Left lung (tissue), 10 donors: Measurements from ENCODE around the gene RNF34. TPM values are rescaled to one million over a fixed set of nuclear protein-coding genes. Genes with fewer than 3 reads are reported as not detected.
"Not testable (repeated sequence)": the region's sequence is repeated elsewhere in the genome, so short reads cannot be mapped to it uniquely, and the experiment has no call there.

ENCODE experiments used
- ATAC-seq: fragments of 200-7000 bp; cut with Tn5 transposase; one replicate; pipeline ENCODE4 v1.9.1; 2020; ENCODE audit warnings: moderate library complexity
- DNase-seq, 4 donors: peaks; one replicate each; pipeline ENCODE4 v3.0.0-alpha.2; 2013 to 2020
- H3K27ac ChIP-seq, 2 donors: fragments of 200-600 bp; sonication (generic) in 1 of 2; one replicate each; pipeline versions ENCODE4 v1.5.0 to v1.8.0; 2020 to 2021
- H3K27me3 ChIP-seq, 2 donors: fragments of 200-600 bp; sonication (generic) in 1 of 2; one replicate each; pipeline versions ENCODE4 v1.5.0 to v1.8.0; 2020 to 2021
- H3K36me3 ChIP-seq, 2 donors: fragments of 200-600 bp; sonication (generic) in 1 of 2; one replicate each; pipeline versions ENCODE4 v1.5.0 to v1.8.0; 2020 to 2021
- H3K4me1 ChIP-seq, 2 donors: fragments of 200-600 bp; one replicate each; pipeline ENCODE4 v1.8.0; 2021
- H3K4me3 ChIP-seq, 2 donors: fragments of 200-600 bp; sonication (generic) in 1 of 2; one replicate each; pipeline versions ENCODE4 v1.5.0 to v1.8.0; 2020 to 2021; ENCODE audit warnings: mild to moderate bottlenecking in 1 of 2
- H3K9me3 ChIP-seq, 2 donors: fragments of 200-600 bp; sonication (generic) in 1 of 2; one replicate each; pipeline versions ENCODE4 v1.5.0 to v1.8.0; 2020 to 2021
- intact Hi-C, 2 donors: fragments of 100-400 bp; cut with DNase I; formaldehyde crosslinking; loops; one replicate each; pipeline versions ENCODE4 v1.11.2 to v1.14.2; 2022
- polyA plus RNA-seq, 6 donors: library from polyadenylated mRNA; unstranded; fragments of 120-200 nt; gene quantifications; one replicate each; pipeline ENCODE4 v1.2.1, GENCODE V29; 2013; ENCODE audit not compliant: insufficient read length in 6 of 6
- total RNA-seq, 2 donors: library from RNA; stranded (reverse); fragmentation: NEBNext Ultra II Directional; extraction: Animal tissue kit (Norgen Biotek cat#: 25700); gene quantifications; one replicate each; pipeline ENCODE4 v1.2.1, GENCODE V29; 2021
- TF ChIP-seq, protein P1 (sequence below), 2 donors: fragments of 200-600 bp; sonication (generic) in 1 of 2; IDR thresholded peaks; one replicate each; pipeline versions ENCODE4 v1.5.0 to v1.8.0; 2021; ENCODE audit warnings: antibody characterized with exemption in 2 of 2
- donor health status: DM: no; HTN: yes; CAD: no.
- donor health status: DM: no; HTN: no; CAD: no.

The RNF34 gene
- total and polyA plus RNA-seq, 8 donors, result 26.1 to 40.2 (median 36.8) TPM

DNA sequence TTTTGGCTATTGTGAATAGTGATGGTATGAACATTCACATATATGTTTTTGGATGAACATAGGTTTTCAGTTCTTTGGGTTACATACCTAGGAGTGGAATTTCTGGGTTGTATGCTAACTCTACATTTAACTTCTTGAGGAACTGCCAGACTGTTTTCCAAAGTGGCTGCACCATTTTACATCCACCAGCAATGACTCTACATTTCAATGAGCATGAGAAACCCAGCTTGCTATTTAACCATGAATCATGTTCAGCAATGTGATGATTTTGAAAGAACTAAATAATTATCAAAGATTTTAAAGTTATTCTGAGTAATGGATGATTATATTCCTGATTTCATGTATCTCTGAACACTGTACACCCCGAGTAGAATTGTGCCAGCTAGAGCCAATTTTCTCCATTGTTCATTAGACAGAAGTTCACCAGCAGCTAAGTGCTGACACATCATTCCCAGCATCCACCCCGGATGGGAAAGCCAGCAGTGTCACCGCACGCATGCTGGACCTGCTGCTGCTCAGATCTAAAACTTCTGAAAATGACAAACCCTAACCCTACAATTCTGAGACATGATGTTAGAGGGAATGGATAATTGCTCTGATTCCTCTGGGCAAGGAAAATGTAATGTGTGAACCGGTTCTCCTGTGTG, 34.4 kb upstream of the RNF34 start:
- Histone ChIP-seq H3K36me3 (no peaks in the 10 kb centered on the region), H3K4me3 (no peak overlapping the region), H3K9me3 (no peaks in the 10 kb centered on the region), H3K27me3 (peaks cover 0 to 16% of the 10 kb centered on the region in 2 donors), H3K4me1 (peaks cover 0 to 5% of the 10 kb centered on the region in 2 donors), H3K27ac (no peak overlapping the region)
- TF ChIP-seq, protein P1, sequence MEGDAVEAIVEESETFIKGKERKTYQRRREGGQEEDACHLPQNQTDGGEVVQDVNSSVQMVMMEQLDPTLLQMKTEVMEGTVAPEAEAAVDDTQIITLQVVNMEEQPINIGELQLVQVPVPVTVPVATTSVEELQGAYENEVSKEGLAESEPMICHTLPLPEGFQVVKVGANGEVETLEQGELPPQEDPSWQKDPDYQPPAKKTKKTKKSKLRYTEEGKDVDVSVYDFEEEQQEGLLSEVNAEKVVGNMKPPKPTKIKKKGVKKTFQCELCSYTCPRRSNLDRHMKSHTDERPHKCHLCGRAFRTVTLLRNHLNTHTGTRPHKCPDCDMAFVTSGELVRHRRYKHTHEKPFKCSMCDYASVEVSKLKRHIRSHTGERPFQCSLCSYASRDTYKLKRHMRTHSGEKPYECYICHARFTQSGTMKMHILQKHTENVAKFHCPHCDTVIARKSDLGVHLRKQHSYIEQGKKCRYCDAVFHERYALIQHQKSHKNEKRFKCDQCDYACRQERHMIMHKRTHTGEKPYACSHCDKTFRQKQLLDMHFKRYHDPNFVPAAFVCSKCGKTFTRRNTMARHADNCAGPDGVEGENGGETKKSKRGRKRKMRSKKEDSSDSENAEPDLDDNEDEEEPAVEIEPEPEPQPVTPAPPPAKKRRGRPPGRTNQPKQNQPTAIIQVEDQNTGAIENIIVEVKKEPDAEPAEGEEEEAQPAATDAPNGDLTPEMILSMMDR (IDR thresholded peaks at IDR 0.05), result no peak
- DNase-seq (no peak), ATAC-seq (no peak)
- intact Hi-C loops, result no loop called here

DNA sequence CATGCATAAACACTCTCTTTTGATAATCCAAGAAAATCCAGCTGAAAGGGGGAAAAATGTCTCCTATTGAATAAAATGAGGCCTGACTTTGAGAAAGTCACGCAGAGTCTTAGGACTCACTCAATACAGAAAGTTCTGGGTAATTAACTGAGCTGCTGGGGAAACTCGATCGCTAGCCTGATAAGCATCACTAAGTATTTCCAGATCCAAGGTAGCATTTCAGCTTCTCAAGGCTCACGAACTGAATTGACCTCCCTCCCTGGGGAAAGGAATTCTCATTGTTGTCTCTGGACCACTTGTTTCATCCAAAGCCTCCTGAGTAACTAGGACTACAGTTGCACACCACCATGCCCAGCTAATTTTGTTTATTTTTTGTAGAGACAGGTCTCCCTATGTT, 33.9 kb upstream of the RNF34 start:
- TF ChIP-seq, protein P1 (IDR thresholded peaks at IDR 0.05), result no peak
- DNase-seq, result no peak
- ATAC-seq, result no peak
- peaks cover 0 to 16% of the 10 kb centered on the region in 2 donors for H3K27me3 ChIP-seq
- peaks cover 0 to 5% of the 10 kb centered on the region in 2 donors for H3K4me1 ChIP-seq
- no peak overlapping the region for H3K4me3 ChIP-seq
- intact Hi-C loops, result no loop called here
- no peaks in the 10 kb centered on the region for H3K9me3 ChIP-seq
- H3K27ac ChIP-seq, result no peak overlapping the region
- no peaks in the 10 kb centered on the region for H3K36me3 ChIP-seq

DNA sequence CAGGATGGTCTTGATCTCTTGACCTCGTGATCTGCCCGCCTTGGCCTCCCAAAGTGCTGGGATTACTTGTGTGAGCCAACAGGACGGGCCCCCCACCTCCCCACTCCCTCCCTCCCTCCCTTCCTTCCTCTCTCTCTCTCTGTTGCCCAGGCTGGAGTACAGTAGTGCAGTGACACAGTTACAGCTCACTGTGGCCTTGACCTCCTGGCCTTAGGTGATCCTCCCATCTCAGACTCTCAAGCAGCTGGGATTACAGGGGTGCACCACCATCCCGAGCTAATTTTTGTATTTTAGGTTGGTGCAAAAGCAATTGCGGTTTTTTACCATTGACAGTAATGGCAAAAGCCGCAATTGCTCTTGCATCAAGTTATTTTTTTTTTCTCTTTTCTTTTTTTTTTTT, 28.5 kb upstream of the RNF34 start:
- H3K9me3 ChIP-seq, result no peaks in the 10 kb centered on the region
- intact Hi-C loops, result no loop called here
- no peaks in the 10 kb centered on the region for H3K4me1 ChIP-seq
- DNase-seq, result no peak
- H3K36me3 ChIP-seq, result no peaks in the 10 kb centered on the region
- TF ChIP-seq, protein P1 (IDR thresholded peaks at IDR 0.05), result no peak
- no peak for ATAC-seq
- H3K4me3 ChIP-seq, result no peak overlapping the region
- H3K27me3 ChIP-seq, result peaks cover 0 to 4% of the 10 kb centered on the region in 2 donors
- no peak overlapping the region for H3K27ac ChIP-seq

DNA sequence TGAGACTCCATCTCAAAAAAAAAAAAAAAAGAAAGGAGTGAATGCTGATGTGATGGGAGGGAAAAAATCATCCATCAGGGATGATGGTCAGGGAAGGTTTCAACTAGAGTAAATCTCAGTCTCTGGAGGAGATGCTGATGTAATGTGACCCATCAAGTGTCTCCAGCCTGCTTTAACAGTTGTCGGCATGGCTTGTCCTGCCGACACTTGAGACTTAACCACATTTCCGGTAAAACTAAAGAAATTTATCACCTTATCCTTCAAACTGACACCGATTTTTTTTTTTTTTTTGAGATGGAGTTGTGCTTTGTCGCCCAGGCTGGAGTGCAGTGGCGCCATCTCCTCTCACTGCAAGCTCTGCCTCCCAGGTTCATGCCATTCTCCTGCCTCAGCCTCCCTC, 26.2 kb upstream of the RNF34 start:
- Histone ChIP-seq H3K27me3 (no peaks in the 10 kb centered on the region), H3K4me3 (no peak overlapping the region), H3K36me3 (no peaks in the 10 kb centered on the region), H3K9me3 (no peaks in the 10 kb centered on the region), H3K4me1 (no peaks in the 10 kb centered on the region), H3K27ac (no peak overlapping the region)
- no peak for DNase-seq
- no peak for ATAC-seq
- TF ChIP-seq, protein P1 (IDR thresholded peaks at IDR 0.05), result no peak
- intact Hi-C loops, result no loop called here

DNA sequence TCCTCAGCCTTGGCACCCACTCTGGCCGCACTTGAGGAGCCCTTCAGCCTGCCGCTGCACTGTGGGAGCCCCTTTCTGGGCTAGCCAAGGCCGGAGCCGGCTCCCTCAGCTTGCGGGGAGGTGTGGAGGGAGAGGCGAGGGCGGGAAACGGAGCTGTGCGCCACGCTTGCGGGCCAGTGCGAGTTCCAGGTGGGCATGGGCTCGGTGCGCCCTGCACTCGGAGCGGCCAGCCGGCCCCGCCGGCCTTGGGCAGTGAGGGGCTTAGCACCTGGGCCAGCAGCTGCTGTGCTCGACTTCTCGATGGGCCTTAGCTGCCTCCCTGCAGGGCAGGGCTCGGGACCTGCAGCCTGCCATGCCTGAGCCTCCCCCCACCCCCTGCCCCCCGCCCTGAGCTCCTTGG, 25.6 kb upstream of the RNF34 start:
- H3K4me1 ChIP-seq, H3K36me3 ChIP-seq, ATAC-seq, DNase-seq, H3K27ac ChIP-seq, intact Hi-C loops, H3K27me3 ChIP-seq, H3K9me3 ChIP-seq, H3K4me3 ChIP-seq: not testable (repeated sequence)

DNA sequence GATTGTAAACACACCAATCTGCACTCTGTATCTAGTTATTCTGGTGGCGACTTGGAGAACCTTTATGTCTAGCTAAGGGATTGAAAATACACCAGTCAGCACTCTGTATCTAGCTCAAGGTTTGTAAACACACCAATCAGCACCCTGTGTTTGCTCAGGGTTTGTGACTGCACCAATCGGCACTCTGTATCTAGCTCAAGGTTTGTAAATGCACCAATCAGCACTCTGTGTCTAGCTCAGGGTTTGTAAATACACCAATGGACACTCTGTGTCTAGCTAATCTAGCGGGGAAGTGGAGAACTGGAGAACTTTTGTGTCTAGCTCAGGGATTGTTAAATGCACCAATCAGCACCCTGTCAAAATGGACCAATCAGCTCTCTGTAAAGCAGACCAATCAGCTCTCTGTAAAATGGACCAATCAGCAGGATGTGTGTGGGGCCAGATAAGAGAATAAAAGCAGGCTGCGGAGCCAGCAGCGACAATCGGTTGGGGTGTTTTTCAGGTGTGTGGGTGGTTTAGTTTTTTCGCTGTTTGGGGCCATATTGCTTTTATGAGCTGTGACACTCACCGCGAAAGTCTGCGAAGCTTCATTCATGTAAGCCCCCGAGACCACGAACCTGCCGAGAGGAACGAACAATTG, 24.9 kb upstream of the RNF34 start:
- ATAC-seq, H3K4me1 ChIP-seq, H3K36me3 ChIP-seq, H3K27ac ChIP-seq, H3K4me3 ChIP-seq, H3K9me3 ChIP-seq, H3K27me3 ChIP-seq, DNase-seq, intact Hi-C loops: not testable (repeated sequence)
